NCI-H226 (cell line): ENCODE data around the gene SLC19A1.

Experiments used
- DNase-seq: peaks from one replicate; pipeline ENCODE4 v3.0.0-alpha.2; 2015

SLC19A1 gene

DNA sequence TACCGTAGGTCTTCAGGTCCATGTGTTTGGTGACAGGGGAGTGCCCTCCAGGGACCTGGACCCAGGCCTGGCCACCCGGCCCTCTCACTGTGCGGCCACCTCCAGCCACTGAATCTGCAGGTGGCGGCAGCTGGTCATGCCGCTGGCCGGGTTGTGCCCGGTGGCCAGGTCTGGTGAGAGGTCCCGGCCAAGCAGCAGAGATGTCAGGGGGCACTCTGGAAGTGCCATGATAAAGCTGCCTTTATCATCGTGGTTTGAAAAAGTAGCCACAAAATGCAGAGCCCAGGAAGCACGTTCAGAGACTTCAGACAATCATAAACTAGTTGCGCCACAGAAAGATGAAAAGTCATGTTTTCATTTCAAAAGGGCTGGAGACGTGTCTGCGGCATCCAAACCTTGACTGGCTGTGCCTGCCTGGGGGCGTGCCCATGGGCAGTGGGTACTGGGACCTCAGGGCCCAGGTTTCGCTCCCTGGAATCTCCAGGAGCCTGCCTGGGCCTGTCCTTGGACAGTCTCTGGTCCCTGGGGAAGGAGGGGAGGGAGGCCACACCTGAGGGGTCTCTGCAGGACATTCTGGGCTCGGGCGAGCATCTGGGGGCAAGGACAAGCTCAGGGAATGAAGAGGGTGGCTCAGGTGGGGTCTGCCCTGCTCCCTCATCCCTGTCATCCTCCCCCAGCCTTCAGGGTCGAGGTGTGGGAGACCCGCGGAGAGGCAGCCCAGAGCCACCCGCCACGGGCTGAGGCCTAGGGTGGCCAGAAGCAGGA is 92.4 kb downstream of the SLC19A1 start:
- DNase-seq, result no peak

DNA sequence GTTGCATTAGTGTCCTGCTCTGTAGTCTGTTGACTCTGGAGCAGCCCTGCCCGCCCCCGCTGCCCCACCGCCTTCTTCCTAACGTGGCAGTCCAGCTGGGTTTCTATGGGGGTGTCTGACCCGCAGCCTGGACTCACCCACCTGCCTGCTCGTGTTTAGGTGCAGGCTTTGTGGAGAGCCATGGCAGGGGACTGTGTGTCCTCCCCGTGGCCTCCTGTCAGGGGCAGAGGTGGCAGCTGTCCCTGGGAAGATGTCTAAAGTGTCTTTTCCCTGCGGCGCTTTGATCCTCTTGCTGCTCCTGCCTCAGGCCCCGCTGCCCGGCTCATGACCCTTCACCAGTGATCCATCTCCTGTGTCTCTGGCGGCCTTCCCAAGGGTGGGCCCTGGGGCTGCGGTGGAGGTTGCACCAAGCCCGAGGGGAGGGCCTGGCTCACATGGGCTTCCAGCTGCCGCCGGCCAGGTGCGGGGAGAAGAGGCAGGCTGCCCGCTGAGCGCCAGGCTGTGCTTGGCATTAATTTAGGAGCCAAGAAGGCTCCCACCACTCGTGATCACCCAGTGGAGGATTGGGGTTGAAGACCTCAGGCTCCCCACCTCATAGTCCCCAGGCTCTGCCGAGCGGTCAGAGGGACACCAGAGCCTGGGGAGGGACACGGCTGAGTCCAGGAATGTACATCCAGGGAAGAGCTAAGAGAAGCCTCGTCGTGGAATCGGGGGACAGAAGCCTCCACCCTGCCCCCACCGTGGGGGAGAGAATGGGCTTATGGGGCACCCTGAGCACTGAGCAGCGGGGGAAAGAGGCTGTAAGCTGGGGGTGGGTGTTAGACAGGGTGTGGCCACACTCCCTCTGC is 93.2 kb downstream of the SLC19A1 start:
- DNase-seq, result no peak

DNA sequence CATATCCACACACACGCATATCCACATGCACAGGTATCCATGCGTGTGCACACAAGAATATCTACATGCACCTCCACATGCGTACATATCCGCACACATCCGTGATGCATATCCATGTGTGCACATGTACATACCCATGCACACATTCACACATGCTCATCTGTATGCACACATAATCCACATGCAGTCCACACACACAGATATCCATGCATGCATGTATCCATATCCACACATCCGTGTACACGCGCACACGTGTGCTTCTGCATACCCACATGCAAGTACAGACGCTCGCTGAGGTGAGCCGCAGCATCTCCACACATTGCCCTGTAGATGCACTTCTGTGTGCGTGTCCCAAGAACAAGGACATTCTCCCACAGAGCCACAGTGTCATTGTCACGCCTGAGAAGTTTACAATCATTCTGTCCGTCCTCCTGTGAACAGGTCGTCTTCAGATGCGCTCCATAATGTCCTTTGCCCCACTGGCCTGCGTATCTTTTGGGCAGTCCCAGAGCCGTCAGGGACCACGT is 93.9 kb downstream of the SLC19A1 start:
- DNase-seq, result no peak
